BLaER1 (cell line): ENCODE measurements around the gene KMO.

Experiments used
- H3K27ac ChIP-seq: shearing (Covaris generic); formaldehyde crosslinking; 2 replicates; pipeline ENCODE4 v1.8.1; 2022
- H3K27me3 ChIP-seq: shearing (Covaris generic); formaldehyde crosslinking; 2 replicates; pipeline ENCODE4 v1.8.1; 2022
- H3K36me3 ChIP-seq: shearing (Covaris generic); formaldehyde crosslinking; 2 replicates; pipeline ENCODE4 v1.8.1; 2022
- H3K4me1 ChIP-seq: shearing (Covaris generic); formaldehyde crosslinking; 2 replicates; pipeline ENCODE4 v1.8.1; 2022
- H3K4me2 ChIP-seq: shearing (Covaris generic); formaldehyde crosslinking; 2 replicates; pipeline ENCODE4 v1.8.1; 2022
- H3K4me3 ChIP-seq: shearing (Covaris generic); formaldehyde crosslinking; 2 replicates; pipeline ENCODE4 v1.8.1; 2022
- H3K9ac ChIP-seq: shearing (Covaris generic); formaldehyde crosslinking; 2 replicates; pipeline ENCODE4 v1.8.1; 2022
- H3K9me3 ChIP-seq: shearing (Covaris generic); formaldehyde crosslinking; 2 replicates; pipeline ENCODE4 v1.8.1; 2022
- H4K20me1 ChIP-seq: shearing (Covaris generic); formaldehyde crosslinking; 2 replicates; pipeline ENCODE4 v1.8.1; 2022
- Cebpa-rat ChIP-seq: shearing (Covaris generic); IDR thresholded peaks from 2 replicates; pipeline ENCODE4 v1.8.1; 2022

The KMO gene

DNA sequence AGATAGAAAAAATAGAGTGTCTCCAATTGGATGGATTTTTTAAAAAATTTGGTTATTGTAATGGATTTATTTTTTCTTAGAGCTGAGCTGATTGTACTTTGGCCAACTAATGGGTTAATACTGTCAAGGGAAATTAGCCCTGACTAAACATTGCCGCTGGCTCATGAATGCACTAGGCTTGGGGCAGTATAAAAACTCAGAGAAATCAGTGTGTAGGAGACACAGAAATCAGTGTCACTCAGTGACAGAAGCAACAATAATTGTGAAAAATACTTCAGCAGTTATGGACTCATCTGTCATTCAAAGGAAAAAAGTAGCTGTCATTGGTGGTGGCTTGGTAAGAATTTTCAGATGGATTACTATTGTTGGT, at the start of gene KMO:
Gene KMO (plus strand): TSS at position 217 of the 370 bp plus-strand sequence. CDS start 67 bp downstream, at position 284.
- H3K9ac ChIP-seq = peak within 1 kb of the TSS; percentile 66
- H3K9me3 ChIP-seq = no peaks in the 10 kb centered on the region; the same call in 1 of the 2 replicates
- no peaks in the 10 kb centered on the region for H4K20me1 ChIP-seq
- peak within 1 kb of the TSS; percentile 75 for H3K4me2 ChIP-seq
- H3K36me3 ChIP-seq = no peaks in the 10 kb centered on the region
- H3K27ac ChIP-seq = peak within 1 kb of the TSS; percentile 78
- TF ChIP-seq Cebpa-rat = no peak
- peak within 1 kb of the TSS; percentile 66 for H3K4me3 ChIP-seq
- no peaks in the 10 kb centered on the region for H3K27me3 ChIP-seq
- peaks cover 38% of the 10 kb centered on the region for H3K4me1 ChIP-seq

DNA sequence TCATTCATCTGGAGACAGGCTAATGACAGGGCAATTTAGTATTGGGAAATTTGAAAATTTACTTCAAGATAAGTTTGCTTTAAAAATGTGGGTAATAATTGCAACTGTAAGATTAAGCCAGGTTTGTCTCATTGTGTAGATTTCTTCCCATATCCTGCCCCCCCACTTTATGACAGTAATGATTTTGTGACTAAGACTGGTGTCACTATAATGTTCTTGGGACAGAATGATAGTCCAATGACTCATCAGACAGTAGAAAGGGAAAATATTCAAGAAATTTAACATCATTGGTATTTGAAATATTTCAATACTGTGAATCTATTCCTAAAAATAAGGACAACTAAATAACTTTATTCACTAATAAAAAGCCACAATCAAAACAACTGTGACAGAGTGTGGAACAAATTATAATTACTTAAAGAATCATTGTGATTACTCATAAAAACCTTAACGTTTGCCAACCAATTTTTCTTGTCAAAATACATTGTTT, 49.4 kb upstream of the KMO start:
- Histone ChIP-seq H3K9ac (no peak overlapping the region), H3K27me3 (no peaks in the 10 kb centered on the region), H3K4me2 (no peak overlapping the region), H3K4me1 (no peaks in the 10 kb centered on the region; the same call in 1 of the 2 replicates), H3K9me3 (no peaks in the 10 kb centered on the region), H3K4me3 (no peak overlapping the region), H4K20me1 (no peaks in the 10 kb centered on the region), H3K27ac (no peak overlapping the region), H3K36me3 (no peaks in the 10 kb centered on the region)
- no peak for TF ChIP-seq Cebpa-rat

DNA sequence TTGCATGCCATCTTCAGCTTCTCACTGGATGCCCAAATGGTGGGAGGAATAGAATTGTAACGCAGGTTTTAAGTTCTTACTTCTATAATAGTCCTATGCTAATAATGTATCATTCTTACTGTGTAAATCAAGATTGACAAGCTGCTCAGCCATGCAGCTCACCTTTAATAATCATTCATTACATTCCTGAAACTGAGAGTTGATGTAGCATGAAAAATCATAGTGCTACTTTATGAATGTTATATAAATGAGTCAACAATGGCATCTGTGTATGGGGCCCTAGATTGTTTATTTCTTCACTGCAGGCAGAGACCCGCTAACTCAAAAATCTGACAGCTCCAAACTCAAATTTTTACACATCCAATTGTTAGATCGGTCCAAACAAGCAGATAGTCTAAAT, 47.0 kb upstream of the KMO start:
- Histone ChIP-seq H3K27me3 (no peaks in the 10 kb centered on the region), H3K4me3 (no peak overlapping the region), H3K9me3 (no peaks in the 10 kb centered on the region), H3K9ac (no peak overlapping the region), H4K20me1 (no peaks in the 10 kb centered on the region), H3K4me2 (no peak overlapping the region), H3K4me1 (no peaks in the 10 kb centered on the region; the same call in 1 of the 2 replicates), H3K27ac (no peak overlapping the region), H3K36me3 (0 out of 2 replicates have a peak, but pooled peaks cover 4% of the 10 kb centered on the region)
- TF ChIP-seq Cebpa-rat = no peak

GRCh38 chr1:241485554-241485992, 46.6 kb upstream of the KMO start:
- no peaks in the 10 kb centered on the region; the same call in 1 of the 2 replicates for H3K4me1 ChIP-seq
- H3K4me2 ChIP-seq = no peak overlapping the region
- no peak for TF ChIP-seq Cebpa-rat
- H3K9ac ChIP-seq = no peak overlapping the region
- no peak overlapping the region for H3K27ac ChIP-seq
- no peaks in the 10 kb centered on the region for H3K9me3 ChIP-seq
- 0 out of 2 replicates have a peak, but pooled peaks cover 4% of the 10 kb centered on the region for H3K36me3 ChIP-seq
- no peak overlapping the region for H3K4me3 ChIP-seq
- H3K27me3 ChIP-seq = no peaks in the 10 kb centered on the region
- H4K20me1 ChIP-seq = no peaks in the 10 kb centered on the region

DNA sequence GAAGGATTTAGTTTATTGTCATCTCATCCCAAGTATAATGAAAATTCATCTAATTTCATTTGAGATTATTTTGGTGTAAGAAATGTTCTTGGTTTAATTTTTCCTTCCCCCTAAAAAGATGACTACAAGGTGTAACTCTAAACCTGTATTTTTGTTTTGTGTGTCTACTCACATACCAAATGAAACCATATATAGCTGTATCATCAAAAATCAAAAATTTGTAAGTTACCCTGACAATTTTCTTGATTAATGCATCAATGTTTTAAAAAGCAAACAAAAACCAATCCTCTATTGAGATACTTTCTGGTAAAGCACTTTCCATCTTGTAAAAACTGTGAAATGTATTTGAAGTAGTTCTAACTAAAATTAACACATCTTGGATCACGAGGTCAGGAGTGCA, 43.4 kb upstream of the KMO start:
- no peak for TF ChIP-seq Cebpa-rat
- H3K4me3 ChIP-seq = no peak overlapping the region
- H3K27ac ChIP-seq = no peak overlapping the region
- no peaks in the 10 kb centered on the region for H3K27me3 ChIP-seq
- no peaks in the 10 kb centered on the region; the same call in 1 of the 2 replicates for H3K4me1 ChIP-seq
- peaks cover 8% of the 10 kb centered on the region for H3K36me3 ChIP-seq
- H4K20me1 ChIP-seq = no peaks in the 10 kb centered on the region
- no peak overlapping the region for H3K9ac ChIP-seq
- H3K9me3 ChIP-seq = no peaks in the 10 kb centered on the region
- H3K4me2 ChIP-seq = no peak overlapping the region

DNA sequence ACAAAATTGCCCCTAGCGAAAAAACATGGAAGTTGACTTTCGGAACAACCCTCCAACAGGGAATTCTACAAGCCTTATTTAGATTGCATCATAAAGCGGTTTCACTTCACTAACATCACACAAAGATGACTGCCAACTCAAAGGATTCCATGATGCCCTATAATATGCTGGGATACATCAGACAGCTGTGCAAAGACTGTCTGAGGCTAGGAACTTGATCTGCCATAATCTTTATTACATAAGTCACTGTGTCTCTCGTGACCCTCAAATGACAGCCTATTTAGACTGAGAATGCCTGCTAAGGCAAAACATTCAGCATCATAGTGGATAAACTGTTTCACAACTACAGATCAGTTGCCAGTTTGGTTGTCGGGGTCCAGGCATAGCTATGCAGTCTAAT, 36.4 kb upstream of the KMO start:
- Histone ChIP-seq H3K9ac (no peak overlapping the region), H3K27me3 (no peaks in the 10 kb centered on the region), H3K4me2 (no peak overlapping the region), H3K4me1 (no peaks in the 10 kb centered on the region), H3K9me3 (no peaks in the 10 kb centered on the region), H3K36me3 (peaks cover 63% of the 10 kb centered on the region), H3K27ac (no peak overlapping the region), H3K4me3 (no peak overlapping the region), H4K20me1 (no peaks in the 10 kb centered on the region)
- TF ChIP-seq Cebpa-rat = no peak

DNA sequence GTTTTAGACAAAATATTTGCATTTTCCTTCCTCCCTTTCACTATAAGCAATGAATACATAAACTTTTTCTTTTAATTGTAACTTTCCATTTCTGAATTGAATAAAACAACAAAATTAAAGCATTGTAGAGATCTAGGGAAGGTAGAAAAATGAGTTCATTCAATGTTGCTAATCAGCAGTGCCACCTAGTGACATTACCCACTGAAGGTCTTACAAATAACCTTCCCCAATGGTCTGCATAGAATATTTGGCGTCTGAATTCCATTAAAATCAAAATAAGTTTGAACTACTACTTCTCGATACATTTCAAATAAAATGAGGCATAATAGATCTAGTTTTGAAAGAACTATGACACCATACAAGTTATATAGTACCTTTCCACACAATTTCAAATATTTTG, 32.3 kb upstream of the KMO start:
- no peak for TF ChIP-seq Cebpa-rat

GRCh38 chr1:241503444-241503843, 28.7 kb upstream of the KMO start:
- no peak for TF ChIP-seq Cebpa-rat
- H3K4me1 ChIP-seq = no peaks in the 10 kb centered on the region
- peaks cover 87% of the 10 kb centered on the region for H3K36me3 ChIP-seq

More for the DNA sequence above, 32.3 kb upstream of the KMO start:
- no peak overlapping the region for H3K4me2 ChIP-seq
- H3K27ac ChIP-seq = no peak overlapping the region
- H3K4me3 ChIP-seq = no peak overlapping the region
- H3K9ac ChIP-seq = no peak overlapping the region
- H3K9me3 ChIP-seq = no peaks in the 10 kb centered on the region
- H3K27me3 ChIP-seq = no peaks in the 10 kb centered on the region
- H3K36me3 ChIP-seq = peaks cover 89% of the 10 kb centered on the region
- no peaks in the 10 kb centered on the region for H4K20me1 ChIP-seq
- no peaks in the 10 kb centered on the region for H3K4me1 ChIP-seq

DNA sequence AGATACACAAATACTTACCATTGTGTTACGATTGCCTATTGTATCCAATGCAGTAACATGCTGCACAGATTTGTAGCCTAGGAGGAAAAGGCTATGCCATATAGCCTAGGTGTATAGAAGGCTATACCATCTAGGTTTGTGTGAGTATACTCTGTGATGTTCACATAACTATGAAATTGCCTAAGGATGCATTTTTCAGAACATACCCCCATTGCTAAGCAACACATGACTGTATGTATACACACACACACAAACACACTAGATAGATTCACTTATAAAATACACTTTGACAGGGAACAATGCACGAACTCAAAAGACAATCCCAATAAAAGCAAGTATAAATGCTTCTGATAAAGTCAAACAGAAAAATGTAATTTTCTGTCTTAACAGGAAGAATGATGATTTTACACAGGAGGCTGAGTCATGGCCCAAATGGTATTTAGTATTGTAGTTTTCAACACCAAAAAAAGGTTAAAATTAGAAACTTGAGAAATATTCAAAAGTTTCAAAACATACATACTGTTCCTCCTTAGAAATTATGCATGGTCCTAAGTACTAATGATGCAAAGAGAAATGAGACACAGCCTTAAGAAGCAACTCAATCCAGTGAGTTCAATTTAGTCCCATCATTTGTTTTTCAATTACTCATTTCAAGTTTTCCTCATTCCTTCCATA, 24.9 kb upstream of the KMO start:
- Histone ChIP-seq H4K20me1 (0 out of 2 replicates have a peak, but pooled peaks cover 8% of the 10 kb centered on the region), H3K27ac (no peak overlapping the region), H3K36me3 (peaks cover 92% of the 10 kb centered on the region)

More at GRCh38 chr1:241503444-241503843, 28.7 kb upstream of the KMO start:
- no peak overlapping the region for H3K27ac ChIP-seq
- no peaks in the 10 kb centered on the region for H4K20me1 ChIP-seq
- H3K9ac ChIP-seq = no peak overlapping the region
- no peaks in the 10 kb centered on the region for H3K9me3 ChIP-seq
- H3K27me3 ChIP-seq = no peaks in the 10 kb centered on the region
- H3K4me3 ChIP-seq = no peak overlapping the region
- no peak overlapping the region for H3K4me2 ChIP-seq

GRCh38 chr1:241513378-241513777, 18.8 kb upstream of the KMO start:
- Histone ChIP-seq H3K27ac (no peak overlapping the region), H3K4me2 (no peak overlapping the region), H3K4me3 (no peak overlapping the region), H3K36me3 (peaks cover 66% of the 10 kb centered on the region), H3K9ac (no peak overlapping the region), H3K9me3 (no peaks in the 10 kb centered on the region), H4K20me1 (peaks cover 36% of the 10 kb centered on the region; the same call in 1 of the 2 replicates), H3K27me3 (no peaks in the 10 kb centered on the region), H3K4me1 (peaks cover 8% of the 10 kb centered on the region)
- TF ChIP-seq Cebpa-rat = no peak

More for the DNA sequence above, 24.9 kb upstream of the KMO start:
- no peak overlapping the region for H3K9ac ChIP-seq
- H3K9me3 ChIP-seq = no peaks in the 10 kb centered on the region
- H3K27me3 ChIP-seq = no peaks in the 10 kb centered on the region
- TF ChIP-seq Cebpa-rat = no peak
- no peak overlapping the region for H3K4me3 ChIP-seq
- H3K4me1 ChIP-seq = no peaks in the 10 kb centered on the region
- no peak overlapping the region for H3K4me2 ChIP-seq
